Upper lobe of left lung (tissue), 4 donors: ENCODE data around the gene STX1B.

Source experiments
- CTCF ChIP-seq, 6 experiments: fragments of 450-650 bp in 4 of 6; fragments of 200-600 bp in 2 of 6; sonication (generic) in 2 of 6; IDR thresholded peaks; one replicate each; pipeline ENCODE4 v1.5.1; 2016 to 2019; ENCODE audit warnings: antibody characterized with exemption in 6 of 6
- EP300 ChIP-seq, 4 donors: sonication (generic); formaldehyde crosslinking; IDR thresholded peaks; one replicate each; pipeline ENCODE4 v1.5.1; 2017; ENCODE audit warnings: antibody characterized with exemption in 4 of 4, control low read depth in 2 of 4
- POLR2A ChIP-seq, 4 donors: fragments of 450-650 bp; IDR thresholded peaks; one replicate each; pipeline ENCODE4 v1.5.1; 2016 to 2017; ENCODE audit warnings: antibody characterized with exemption in 4 of 4, mild to moderate bottlenecking in 2 of 4

GRCh38 chr16:30967795-30968194 lies 42.6 kb downstream of the STX1B start:
- no peak for TF ChIP-seq POLR2A (IDR thresholded peaks at IDR 0.05)
- TF ChIP-seq CTCF (IDR thresholded peaks at IDR 0.05) = no peak
- TF ChIP-seq EP300 (IDR thresholded peaks at IDR 0.05) = no peak
